GM23338 (cell line): ENCODE measurements around the gene SEL1L2. TPM values are rescaled to one million over a fixed set of nuclear protein-coding genes. Genes with fewer than 3 reads are reported as not detected.

ENCODE experiments used
- ATAC-seq: fragments of 200-7000 bp; cut with Tn5 transposase; 3 replicates; pipeline ENCODE4 v1.9.1; 2020
- DNase-seq: peaks from one replicate; pipeline ENCODE4 v3.0.0-alpha.2; 2015; ENCODE audit warnings: low spot score
- H2AFZ ChIP-seq: fragments of 200-600 bp; sonication (generic); 2 replicates; pipeline ENCODE4 v1.8.0; 2016; ENCODE audit warnings: antibody characterized with exemption, mild to moderate bottlenecking, moderate library complexity
- H3F3A ChIP-seq: fragments of 200-600 bp; sonication (generic); replicated peaks from 2 replicates; pipeline ENCODE4 v1.8.0; 2017; ENCODE audit warnings: antibody characterized with exemption, mixed run types, low read depth
- H3K27ac ChIP-seq: fragments of 200-600 bp; sonication (generic); 2 replicates; pipeline ENCODE4 v1.6.1; 2016; ENCODE audit warnings: low read depth
- H3K27me3 ChIP-seq: fragments of 200-600 bp; sonication (generic); 2 replicates; pipeline ENCODE4 v1.8.0; 2016; ENCODE audit warnings: mild to moderate bottlenecking, mixed run types, moderate library complexity; ENCODE audit not compliant: insufficient read depth
- H3K36me3 ChIP-seq: fragments of 200-600 bp; sonication (generic); 2 replicates; pipeline ENCODE4 v1.8.0; 2016; ENCODE audit warnings: mild to moderate bottlenecking; ENCODE audit not compliant: insufficient read depth
- H3K4me1 ChIP-seq: fragments of 200-600 bp; sonication (generic); 2 replicates; pipeline ENCODE4 v1.8.0; 2016; ENCODE audit warnings: mild to moderate bottlenecking, moderate library complexity; ENCODE audit not compliant: insufficient read depth
- H3K4me2 ChIP-seq: fragments of 200-600 bp; sonication (generic); 2 replicates; pipeline ENCODE4 v1.7.1; 2017; ENCODE audit warnings: mixed run types
- H3K4me3 ChIP-seq: fragments of 200-600 bp; sonication (generic); 2 replicates; pipeline ENCODE4 v1.6.1; 2016; ENCODE audit warnings: mixed run types
- H3K79me2 ChIP-seq: fragments of 200-600 bp; sonication (generic); replicated peaks from 2 replicates; pipeline ENCODE4 v1.8.0; 2017; ENCODE audit warnings: mild to moderate bottlenecking; ENCODE audit not compliant: insufficient read depth
- H3K9me2 ChIP-seq: fragments of 200-600 bp; sonication (generic); 2 replicates; pipeline ENCODE4 v1.8.0; 2017; ENCODE audit not compliant: insufficient read depth
- H4K20me1 ChIP-seq: fragments of 200-600 bp; sonication (generic); replicated peaks from 2 replicates; pipeline ENCODE4 v1.8.0; 2017; ENCODE audit warnings: mild to moderate bottlenecking; ENCODE audit not compliant: insufficient read depth
- H3K27ac Mint-ChIP-seq: 2 replicates; pipeline ENCODE4 v1.8.0; 2020; ENCODE audit warnings: inconsistent platforms, mild to moderate bottlenecking, moderate library complexity, mixed read lengths
- H3K27me3 Mint-ChIP-seq: 3 replicates; pipeline ENCODE4 v1.8.0; 2022; ENCODE audit warnings: low read depth, mild to moderate bottlenecking, moderate library complexity, mixed read lengths, inconsistent platforms; ENCODE audit not compliant: insufficient read depth, poor library complexity
- H3K36me3 Mint-ChIP-seq: 3 replicates; pipeline ENCODE4 v1.8.0; 2021; ENCODE audit warnings: low read depth, mild to moderate bottlenecking, inconsistent platforms, moderate library complexity, mixed read lengths
- H3K4me1 Mint-ChIP-seq: 3 replicates; pipeline ENCODE4 v1.8.0; 2020; ENCODE audit warnings: mild to moderate bottlenecking, inconsistent platforms, mixed read lengths
- H3K4me3 Mint-ChIP-seq: 3 replicates; pipeline ENCODE4 v1.8.0; 2021; ENCODE audit warnings: moderate library complexity, mild to moderate bottlenecking, inconsistent platforms, mixed read lengths
- H3K9me3 Mint-ChIP-seq: 3 replicates; pipeline ENCODE4 v1.8.0; 2020; ENCODE audit warnings: moderate library complexity, mild to moderate bottlenecking, inconsistent platforms, mixed read lengths
- CTCF ChIP-seq, 2 experiments: fragments of 200-600 bp in 1 of 2; sonication (generic) in 1 of 2; conservative IDR thresholded peaks; 2 replicates each; pipeline versions ENCODE4 v1.5.1 to v1.6.1; 2016 to 2017; ENCODE audit warnings: antibody characterized with exemption in 2 of 2, low read depth in 2 of 2, mild to moderate bottlenecking in 2 of 2, moderate library complexity in 1 of 2
- EZH2 ChIP-seq: fragments of 200-600 bp; sonication (generic); IDR thresholded peaks from one replicate; pipeline ENCODE4 v1.8.0; 2017; ENCODE audit warnings: antibody characterized with exemption, mild to moderate bottlenecking, low read depth; ENCODE audit not compliant: unreplicated experiment
- JUNB ChIP-seq: IDR thresholded peaks from one replicate; pipeline ENCODE4 v1.6.1; 2016; ENCODE audit warnings: antibody characterized with exemption; ENCODE audit not compliant: unreplicated experiment
- NANOG ChIP-seq: IDR thresholded peaks from 2 replicates; pipeline ENCODE4 v1.6.1; 2016; ENCODE audit warnings: antibody characterized with exemption, borderline replicate concordance
- POLR2AphosphoS5 ChIP-seq: IDR thresholded peaks from 2 replicates; pipeline ENCODE4 v1.6.1; 2016; ENCODE audit warnings: antibody characterized with exemption, low read depth
- REST ChIP-seq: IDR thresholded peaks from one replicate; pipeline ENCODE4 v1.6.1; 2018; ENCODE audit warnings: antibody characterized with exemption; ENCODE audit not compliant: unreplicated experiment
- ZNF331 ChIP-seq: fragments of 250-450 bp; sonication (Bioruptor Pico); IDR thresholded peaks from 2 replicates; pipeline ENCODE4 v1.5.0; 2020; ENCODE audit warnings: low read depth, mild to moderate bottlenecking, moderate library complexity
- polyA plus RNA-seq: library from polyadenylated mRNA; unstranded; fragments of >200 nt; fragmentation: Nextera tagmentation; extraction: Ambion mirVana; gene quantifications from 2 replicates; pipeline ENCODE4 v1.2.1, GENCODE V29; 2016
- total RNA-seq: library from RNA; depleted of rRNA; stranded (reverse); fragments of >200 nt; shearing (Covaris generic); gene quantifications from 2 replicates; pipeline ENCODE4 v1.2.3, GENCODE V29; 2014

Gene SEL1L2
- total and polyA plus RNA-seq, 2 experiments from 2014 or later, result not detected

GRCh38 chr20:14030991-14031390 is 40.6 kb upstream of the SEL1L2 start (continued):
- no peak for TF ChIP-seq REST
- TF ChIP-seq NANOG, result no peak
- TF ChIP-seq ZNF331 (CRISPR knock-in tag), result no peak
- TF ChIP-seq EZH2, result no peak
- TF ChIP-seq POLR2AphosphoS5, result no peak
- TF ChIP-seq JUNB, result no peak
- TF ChIP-seq CTCF (conservative IDR thresholded peaks at IDR 0.05; ENCODE audit: low read depth in 2 of 2), result no peak

- H3K27me3 Mint-ChIP-seq, result peaks cover 1% of the 10 kb centered on the region
- Histone ChIP-seq H3K9me2 (no peaks in the 10 kb centered on the region), H3K27me3 (no peaks in the 10 kb centered on the region), H3K4me2 (no peak overlapping the region), H4K20me1 (no peaks in the 10 kb centered on the region), H2AFZ (no peak overlapping the region), H3K4me1 (no peaks in the 10 kb centered on the region), H3F3A (no peaks in the 10 kb centered on the region), H3K79me2 (0 out of 2 replicates have a peak, but pooled peaks cover 5% of the 10 kb centered on the region), H3K4me3 (no peak overlapping the region), H3K36me3 (no peaks in the 10 kb centered on the region; the same call in 1 of the 2 replicates), H3K27ac (no peak overlapping the region)
- no peak for DNase-seq
- peaks cover 13% of the 10 kb centered on the region; the same call in 2 of the 3 replicates for H3K36me3 Mint-ChIP-seq
- H3K9me3 Mint-ChIP-seq, result peaks cover 7% of the 10 kb centered on the region; the same call in 2 of the 3 replicates
- no peak overlapping the region for H3K4me3 Mint-ChIP-seq
- H3K27ac Mint-ChIP-seq, result no peak overlapping the region
- no peaks in the 10 kb centered on the region for H3K4me1 Mint-ChIP-seq
- no peak for ATAC-seq
- TF ChIP-seq REST (no peak), EZH2 (no peak), CTCF (conservative IDR thresholded peaks at IDR 0.05; ENCODE audit: low read depth in 2 of 2) (no peak)
Measured at GRCh38 chr20:14012671-14013070, 22.3 kb upstream of the SEL1L2 start.
